ENCODE results near the gene RAB1A. TPM values are rescaled to one million over a fixed set of nuclear protein-coding genes. Genes with fewer than 3 reads are reported as not detected.

The RAB1A gene
- total RNA-seq, 1 donor from 2014 or later, result 78.1 TPM

- no peak for DNase-seq
Measured at GRCh38 chr2:65093211-65093610, 36.7 kb downstream of the RAB1A start.

- DNase-seq, result no peak
Measured at GRCh38 chr2:65092791-65093190, 37.1 kb downstream of the RAB1A start.

GRCh38 chr2:65085148-65085547 is 44.8 kb downstream of the RAB1A start:
- DNase-seq, result no peak

- DNase-seq, result no peak
Measured at GRCh38 chr2:65081232-65081685, 48.6 kb downstream of the RAB1A start.

GRCh38 chr2:65079017-65079416 is 50.9 kb downstream of the RAB1A start:
- no peak for DNase-seq

- no peak for DNase-seq
Measured at GRCh38 chr2:65077898-65078297, 52.0 kb downstream of the RAB1A start.

- DNase-seq, result no peak
Measured at GRCh38 chr2:65076345-65076710, 53.6 kb downstream of the RAB1A start.

GRCh38 chr2:65075605-65076344 is 54.1 kb downstream of the RAB1A start:
- DNase-seq, result no peak

- DNase-seq, result no peak
Measured at GRCh38 chr2:65075176-65075575, 54.7 kb downstream of the RAB1A start.

GRCh38 chr2:65073879-65074565 is 55.9 kb downstream of the RAB1A start:
- no peak for DNase-seq

GRCh38 chr2:65072181-65072970 is 57.5 kb downstream of the RAB1A start:
- no peak for DNase-seq

- DNase-seq, result no peak
Measured at GRCh38 chr2:65071499-65072180, 58.3 kb downstream of the RAB1A start.

GRCh38 chr2:65070856-65071255 is 59.0 kb downstream of the RAB1A start:
- DNase-seq, result no peak

GRCh38 chr2:65070172-65070830 is 59.6 kb downstream of the RAB1A start:
- no peak for DNase-seq

- no peak for DNase-seq
Measured at GRCh38 chr2:65069439-65069824, 60.5 kb downstream of the RAB1A start.

GRCh38 chr2:65067806-65068553 is 61.9 kb downstream of the RAB1A start:
- no peak for DNase-seq

- peak; percentile 34 for DNase-seq
Measured at GRCh38 chr2:65064728-65065552, 65.0 kb downstream of the RAB1A start.

- no peak for DNase-seq
Measured at GRCh38 chr2:65062843-65063825, 66.8 kb downstream of the RAB1A start.

- DNase-seq, result no peak
Measured at GRCh38 chr2:65061910-65062339, 68.0 kb downstream of the RAB1A start.

Measured in skin of body (tissue), 2 donors.